Aorta (tissue), 5 donors: ENCODE measurements around the gene KRTAP13-2. TPM values are rescaled to one million over a fixed set of nuclear protein-coding genes. Genes with fewer than 3 reads are reported as not detected.

Source experiments
- ATAC-seq: fragments of 200-7000 bp; cut with Tn5 transposase; one replicate; pipeline ENCODE4 v1.9.1; 2022; ENCODE audit warnings: moderate library complexity; ENCODE audit not compliant: low FRiP score
- DNase-seq, 2 donors: peaks; one replicate each; pipeline ENCODE4 v3.0.0-alpha.2; 2020
- H3K27ac ChIP-seq, 2 donors: one replicate each; pipeline ENCODE4 v1.5.1; 2013; ENCODE audit warnings: low read length in 2 of 2, mild to moderate bottlenecking in 2 of 2, moderate library complexity in 2 of 2, control low read depth in 1 of 2, inconsistent platforms in 1 of 2, low read depth in 1 of 2
- H3K27me3 ChIP-seq, 2 donors: one replicate each; pipeline ENCODE4 v1.6.1; 2013; ENCODE audit warnings: control low read depth in 1 of 2, low read length in 1 of 2, mild to moderate bottlenecking in 1 of 2, moderate library complexity in 1 of 2; ENCODE audit not compliant: insufficient read depth in 2 of 2, control insufficient read depth in 1 of 2
- H3K36me3 ChIP-seq, 2 donors: one replicate each; pipeline ENCODE4 v1.6.1; 2013; ENCODE audit warnings: control low read depth in 1 of 2, low read length in 1 of 2, mild to moderate bottlenecking in 1 of 2; ENCODE audit not compliant: insufficient read depth in 2 of 2, control insufficient read depth in 1 of 2
- H3K4me1 ChIP-seq, 2 donors: one replicate each; pipeline ENCODE4 v1.6.1; 2013; ENCODE audit warnings: low read length in 2 of 2, control low read depth in 1 of 2, mild to moderate bottlenecking in 1 of 2, moderate library complexity in 1 of 2; ENCODE audit not compliant: insufficient read depth in 2 of 2, control insufficient read depth in 1 of 2
- H3K4me3 ChIP-seq, 2 donors: one replicate each; pipeline ENCODE4 v1.5.1; 2013; ENCODE audit warnings: low read length in 2 of 2, control low read depth in 1 of 2, mild to moderate bottlenecking in 1 of 2
- H3K9me3 ChIP-seq: one replicate; pipeline ENCODE4 v1.6.1; 2013; ENCODE audit warnings: mild to moderate bottlenecking, low read length; ENCODE audit not compliant: control insufficient read depth
- WGBS, 2 donors: extraction: QIAGEN DNeasy Blood & Tissue Kit; methylation state at CpG; one replicate each; pipeline ENCODE4 v1.1.7; 2013; 5-methylcytosine and 5-hydroxymethylcytosine counted together
- intact Hi-C, 2 donors: fragments of 100-400 bp; cut with DNase I; formaldehyde crosslinking; loops; one replicate each; pipeline versions ENCODE4 v1.14.2 to v1.15.0; 2022
- polyA plus RNA-seq, 2 donors: library from polyadenylated mRNA; stranded (reverse); fragments of 200-250 nt; gene quantifications; one replicate each; pipeline ENCODE4 v1.2.3, GENCODE V29; 2013
- total RNA-seq, 2 donors: library from RNA; stranded (reverse); fragmentation: NEBNext Ultra II Directional; extraction: Animal tissue kit (Norgen Biotek cat#: 25700); gene quantifications; one replicate each; pipeline ENCODE4 v1.2.1, GENCODE V29; 2021
- donor health status: healthy with polysubstance abuse.
- donor health status: Bipolar disorder and iron deficiency.
- donor health status: DM: no; HTN: no; CAD: no.
- donor health status: DM: no; HTN: no; CAD: no.
- donor health status: DM: yes; HTN: yes; CAD: no.

The KRTAP13-2 gene
- total and polyA plus RNA-seq, 4 donors, result not detected

DNA sequence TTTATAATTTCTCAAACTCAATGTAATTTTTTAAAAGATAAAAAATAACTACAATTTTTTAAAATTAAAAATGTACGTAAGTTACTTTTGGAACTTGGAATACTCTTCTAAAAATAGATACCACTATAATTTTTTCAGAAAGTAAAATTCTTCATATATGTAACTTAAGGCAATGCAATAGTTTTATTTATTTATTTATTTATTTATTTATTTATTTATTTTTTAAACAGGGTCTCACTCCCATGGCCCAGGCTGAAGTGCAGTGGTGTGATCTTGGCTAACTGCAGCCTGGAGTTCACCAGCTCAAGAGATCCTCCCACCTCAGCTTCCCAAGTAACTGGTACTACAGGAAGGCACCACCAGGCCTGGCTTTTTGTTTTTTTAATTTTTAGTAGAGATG is 20.5 kb downstream of the KRTAP13-2 start:
- no peak for ATAC-seq
- H3K4me1 ChIP-seq, result no peaks in the 10 kb centered on the region
- no peaks in the 10 kb centered on the region for H3K9me3 ChIP-seq
- no peak overlapping the region for H3K27ac ChIP-seq
- no peak overlapping the region for H3K4me3 ChIP-seq
- no peaks in the 10 kb centered on the region for H3K27me3 ChIP-seq
- intact Hi-C loops, result no loop called here
- WGBS, 2 donors, result 91% methylated on average over 1 of the region's 1 CpG
- no peak for DNase-seq
- H3K36me3 ChIP-seq, result no peaks in the 10 kb centered on the region

DNA sequence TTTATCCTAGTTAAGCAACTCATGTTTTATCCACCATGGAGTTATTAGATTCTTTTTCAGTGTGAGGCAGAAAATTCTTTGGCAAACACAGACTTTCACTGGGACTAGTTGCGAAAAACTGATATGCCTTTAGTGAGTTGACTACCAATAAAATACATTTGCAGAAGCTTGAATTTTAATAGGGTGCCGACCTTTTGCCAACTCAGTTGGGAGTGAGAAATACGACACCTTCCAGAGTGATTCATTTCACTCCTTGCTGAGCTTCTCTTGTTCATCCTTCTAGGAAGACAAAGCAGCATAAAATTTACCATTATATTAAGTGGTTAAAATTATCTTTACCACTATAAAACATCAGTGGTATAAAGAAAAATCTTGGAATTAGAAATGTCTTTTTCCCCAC is 22.5 kb downstream of the KRTAP13-2 start:
- ATAC-seq, result no peak
- intact Hi-C loops, result no loop called here
- Histone ChIP-seq H3K27me3 (no peaks in the 10 kb centered on the region), H3K4me1 (no peaks in the 10 kb centered on the region), H3K4me3 (no peak overlapping the region), H3K27ac (no peak overlapping the region), H3K36me3 (no peaks in the 10 kb centered on the region), H3K9me3 (no peaks in the 10 kb centered on the region)
- WGBS, 2 donors, result 67 to 72% methylated on average over 3 of the region's 3 CpGs
- no peak for DNase-seq

DNA sequence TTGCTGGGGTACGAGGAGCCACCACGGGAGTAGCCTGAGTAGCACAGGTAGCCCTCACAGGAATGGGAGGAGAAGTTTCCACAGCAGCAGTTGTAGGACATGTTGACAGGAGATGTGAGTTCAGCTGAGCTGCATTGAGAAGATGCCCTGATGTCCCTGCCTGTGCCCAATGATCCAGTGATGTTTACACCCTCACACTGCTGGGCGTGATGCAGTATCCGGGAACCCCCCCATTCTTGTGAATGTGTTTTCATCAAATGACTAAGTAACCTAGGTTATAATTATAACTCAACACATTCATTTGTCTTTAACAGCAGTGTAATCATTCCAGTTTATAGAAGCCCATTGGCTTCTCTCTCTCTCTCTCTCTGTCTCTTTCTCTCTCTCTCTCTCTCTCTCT is 23.6 kb downstream of the KRTAP13-2 start, which contains the start of gene KRTAP23-1:
TSS of gene KRTAP23-1 (minus strand) at position 101 of the 400 bp plus-strand sequence. CDS start at position 101, 0 bp downstream.
- no peaks in the 10 kb centered on the region for H3K4me1 ChIP-seq
- intact Hi-C loops, result no loop called here
- 91 to 93% methylated on average over 4 of the region's 4 CpGs for WGBS, 2 donors

DNA sequence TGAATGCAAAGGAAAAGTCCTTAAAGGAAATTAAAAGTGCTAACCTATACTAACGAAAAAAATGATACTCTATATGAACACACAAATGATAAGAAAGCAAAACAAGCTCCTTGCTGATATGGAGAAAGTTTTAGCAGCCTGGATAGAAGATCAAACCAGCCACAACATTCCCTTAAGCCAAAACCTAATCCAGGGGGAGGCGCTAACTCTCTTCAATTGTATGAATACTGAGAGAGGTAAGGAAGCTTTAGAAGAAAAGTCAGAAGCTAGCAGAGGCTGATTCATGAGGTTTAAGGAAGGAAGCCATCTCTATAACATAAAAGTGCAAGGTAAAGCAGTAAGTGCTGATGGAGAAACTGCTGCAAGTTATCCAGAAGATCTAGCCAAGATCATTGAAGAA is 27.1 kb downstream of the KRTAP13-2 start:
- Histone ChIP-seq H3K4me3 (no peak overlapping the region), H3K27me3 (no peaks in the 10 kb centered on the region), H3K9me3 (no peaks in the 10 kb centered on the region), H3K36me3 (no peaks in the 10 kb centered on the region), H3K4me1 (no peaks in the 10 kb centered on the region), H3K27ac (no peak overlapping the region)
- intact Hi-C loops, result no loop called here
- DNase-seq, result no peak
- 84 to 90% methylated on average over 2 of the region's 2 CpGs for WGBS, 2 donors
- no peak for ATAC-seq

More for the DNA sequence above, 23.6 kb downstream of the KRTAP13-2 start, which contains the start of gene KRTAP23-1:
- no peak for ATAC-seq
- Histone ChIP-seq H3K27ac (no peak within 1 kb of the TSS), H3K9me3 (no peaks in the 10 kb centered on the region), H3K27me3 (no peaks in the 10 kb centered on the region), H3K36me3 (no peaks in the 10 kb centered on the region), H3K4me3 (no peak within 1 kb of the TSS)
- no peak for DNase-seq

DNA sequence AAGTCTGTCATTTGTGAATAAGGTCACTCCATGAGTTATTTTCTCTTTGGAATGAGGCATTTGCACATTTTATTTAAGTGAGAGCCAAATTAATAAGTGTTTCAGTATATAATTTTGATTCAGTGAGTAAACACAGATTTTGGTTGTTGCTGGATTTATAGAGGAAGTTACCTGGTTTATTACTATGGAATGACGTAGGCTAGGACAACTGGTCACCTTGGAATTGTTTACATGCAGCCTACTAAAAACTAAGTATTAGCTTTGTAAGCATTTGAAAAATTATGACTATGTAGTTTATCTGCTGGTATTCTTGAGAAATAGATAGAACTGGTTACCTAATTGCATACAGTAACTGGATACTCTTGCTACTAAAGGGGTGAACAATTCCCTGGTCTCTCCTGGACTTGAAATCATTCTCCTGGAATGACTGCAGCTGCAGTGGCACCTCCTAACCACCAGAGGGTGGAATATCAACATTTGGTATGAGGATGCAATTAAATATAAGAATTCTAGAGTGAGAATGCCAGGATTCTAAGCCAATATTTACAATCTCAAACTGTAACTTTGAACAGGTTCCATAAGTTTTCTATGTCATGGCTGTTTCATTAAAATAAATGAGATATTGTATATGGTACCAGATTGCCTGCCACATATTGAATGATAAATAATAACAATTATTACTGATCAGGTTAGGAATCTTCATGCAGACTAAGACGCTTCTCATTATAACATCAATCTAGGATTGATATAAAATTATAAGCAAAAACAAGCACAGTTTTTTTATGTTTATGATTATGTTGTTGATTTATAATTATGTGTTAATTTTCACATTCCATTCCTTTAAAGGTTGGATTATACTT is 31.1 kb downstream of the KRTAP13-2 start:
- intact Hi-C loops, result no loop called here
- no peak for ATAC-seq
- 91 to 93% methylated on average over 2 of the region's 2 CpGs for WGBS, 2 donors

DNA sequence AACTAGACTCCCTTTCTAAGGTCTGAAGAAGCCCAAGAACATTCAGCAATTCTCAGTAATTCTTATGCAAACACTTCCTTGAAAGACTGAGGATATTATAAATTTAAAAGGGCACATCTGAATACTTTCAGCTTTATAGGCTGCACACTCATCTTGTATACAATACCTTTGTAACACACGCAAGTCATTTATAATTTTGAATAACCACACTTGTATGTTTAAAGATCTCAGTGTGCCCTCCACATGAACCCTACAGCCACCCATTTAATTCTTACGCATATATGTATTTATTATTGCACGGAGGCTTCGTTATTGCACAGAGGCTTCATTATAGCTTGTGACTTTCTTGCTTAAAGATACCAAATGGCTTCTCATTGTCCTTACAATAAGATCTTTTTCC is 33.4 kb downstream of the KRTAP13-2 start:
- Histone ChIP-seq H3K4me1 (no peaks in the 10 kb centered on the region), H3K4me3 (no peak overlapping the region), H3K27me3 (no peaks in the 10 kb centered on the region), H3K9me3 (no peaks in the 10 kb centered on the region), H3K27ac (no peak overlapping the region), H3K36me3 (no peaks in the 10 kb centered on the region)
- intact Hi-C loops, result no loop called here
- WGBS, 2 donors, result 95 to 96% methylated on average over 4 of the region's 4 CpGs
- DNase-seq (no peak), ATAC-seq (no peak)

More for the DNA sequence above, 31.1 kb downstream of the KRTAP13-2 start:
- H3K4me3 ChIP-seq, result no peak overlapping the region
- H3K9me3 ChIP-seq, result no peaks in the 10 kb centered on the region
- H3K4me1 ChIP-seq, result no peaks in the 10 kb centered on the region
- no peaks in the 10 kb centered on the region for H3K36me3 ChIP-seq
- no peaks in the 10 kb centered on the region for H3K27me3 ChIP-seq
- H3K27ac ChIP-seq, result no peak overlapping the region
- DNase-seq, result no peak

DNA sequence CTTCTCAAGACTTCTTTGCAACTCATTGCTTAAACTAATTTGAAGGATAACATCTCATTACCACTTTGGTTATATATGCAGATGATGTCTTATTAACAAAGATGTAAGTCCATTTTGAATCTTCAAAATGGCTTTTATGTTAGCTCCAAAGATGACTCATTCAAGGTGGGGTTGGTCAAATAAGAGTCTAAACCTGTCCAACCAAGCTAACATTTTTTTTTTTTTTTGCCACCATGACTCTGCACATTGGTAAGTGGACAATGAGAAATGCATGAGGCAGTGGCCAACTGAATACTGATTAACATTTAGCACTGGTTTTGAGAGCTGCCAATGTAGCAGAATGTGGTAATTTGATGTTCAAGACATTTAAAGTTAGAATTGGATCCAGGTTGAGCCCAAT is 34.3 kb downstream of the KRTAP13-2 start:
- DNase-seq (no peak), ATAC-seq (no peak)
- intact Hi-C loops, result no loop called here
- Histone ChIP-seq H3K4me1 (no peaks in the 10 kb centered on the region), H3K27ac (no peak overlapping the region), H3K9me3 (no peaks in the 10 kb centered on the region), H3K27me3 (no peaks in the 10 kb centered on the region), H3K4me3 (no peak overlapping the region), H3K36me3 (no peaks in the 10 kb centered on the region)

DNA sequence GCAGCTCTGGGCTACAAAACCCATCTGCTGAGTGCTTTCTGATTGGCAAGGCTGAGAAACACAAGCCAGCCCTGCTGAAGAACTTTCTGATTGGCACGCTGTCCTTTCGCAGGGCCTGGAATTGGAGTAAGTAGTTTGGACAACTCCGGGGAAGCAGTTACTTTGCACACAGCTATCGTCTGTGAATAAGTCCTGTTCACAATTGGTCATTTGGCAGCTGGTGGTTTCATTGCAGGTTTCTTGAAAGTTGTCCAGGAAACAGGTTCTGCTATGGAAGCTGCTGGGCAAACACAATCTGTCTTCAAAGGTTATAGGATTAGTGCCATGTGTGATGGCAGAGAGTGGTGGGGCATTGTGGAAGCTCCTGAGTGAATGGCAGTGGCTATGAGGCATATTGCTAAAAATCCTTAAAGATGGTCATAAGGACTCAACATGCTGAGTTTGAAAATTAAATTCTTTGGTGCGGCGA is 34.8 kb downstream of the KRTAP13-2 start, which contains the start of gene KRTAP27-1:
TSS of gene KRTAP27-1 (minus strand) at position 419 of the 469 bp plus-strand sequence. CDS start at position 393, 26 bp downstream.
- Histone ChIP-seq H3K27me3 (no peaks in the 10 kb centered on the region), H3K4me1 (no peaks in the 10 kb centered on the region), H3K36me3 (no peaks in the 10 kb centered on the region), H3K4me3 (no peak within 1 kb of the TSS), H3K9me3 (no peaks in the 10 kb centered on the region), H3K27ac (peak within 1 kb of the TSS in 1 of 2 donors; percentile 28)
- ATAC-seq, result no peak
- intact Hi-C loops, result no loop called here
- no peak for DNase-seq
- WGBS, 2 donors, result 78 to 79% methylated on average over 6 of the region's 6 CpGs

DNA sequence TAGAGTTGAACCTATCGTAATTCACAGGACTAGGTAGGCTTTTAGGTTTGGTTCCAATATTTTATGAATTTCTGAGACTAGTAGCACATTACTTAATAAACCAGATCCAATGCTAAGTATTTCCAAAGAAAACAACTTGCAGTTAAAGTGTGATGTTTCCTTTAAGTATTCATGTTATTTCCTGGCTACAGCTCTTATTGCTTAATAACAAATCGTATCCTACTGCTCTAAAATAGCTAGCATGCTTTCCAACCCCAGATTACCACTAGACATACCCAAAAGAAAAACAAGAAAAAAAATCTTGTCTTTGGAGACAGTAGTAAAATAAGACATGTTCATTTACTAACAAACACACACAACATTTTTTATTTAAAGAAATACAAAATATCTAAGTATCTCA is 35.5 kb downstream of the KRTAP13-2 start:
- no peaks in the 10 kb centered on the region for H3K27me3 ChIP-seq
- H3K9me3 ChIP-seq, result no peaks in the 10 kb centered on the region
- no peak for ATAC-seq
- no peaks in the 10 kb centered on the region for H3K36me3 ChIP-seq
- WGBS, 2 donors, result 35 to 37% methylated on average over 2 of the region's 2 CpGs
- no peak overlapping the region for H3K4me3 ChIP-seq
- H3K4me1 ChIP-seq, result no peaks in the 10 kb centered on the region
- H3K27ac ChIP-seq, result no peak overlapping the region
- DNase-seq, result no peak
- intact Hi-C loops, result no loop called here
